GM19467 (cell line): ENCODE results near the gene MOCOS.

Experiments
- ATAC-seq: cut with Tn5 transposase; IDR thresholded peaks from one replicate; pipeline ENCODE4 v1.9.1; 2021; ENCODE audit warnings: mild to moderate bottlenecking, moderate library complexity; ENCODE audit not compliant: unreplicated experiment

Gene MOCOS

DNA sequence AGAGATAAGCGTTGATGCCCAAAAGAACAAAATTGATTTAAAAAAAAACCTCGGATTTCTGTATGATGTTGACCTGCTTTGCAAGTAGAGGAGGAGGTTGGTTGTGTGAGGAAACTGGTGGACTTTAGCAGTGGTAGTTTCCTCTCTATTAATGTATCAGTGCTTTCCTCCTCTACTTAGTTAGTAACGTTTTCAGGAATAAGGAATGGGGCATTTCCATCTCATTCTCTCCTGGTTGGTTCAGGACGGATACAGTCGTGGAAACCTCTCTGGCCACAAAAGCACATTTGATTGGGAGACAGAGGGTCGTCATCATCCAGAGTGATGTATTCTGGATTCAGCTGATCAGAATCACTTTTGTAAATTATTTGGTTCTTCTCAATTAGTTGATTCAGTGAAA is 111.7 kb downstream of the MOCOS start:
- ATAC-seq: no peak

DNA sequence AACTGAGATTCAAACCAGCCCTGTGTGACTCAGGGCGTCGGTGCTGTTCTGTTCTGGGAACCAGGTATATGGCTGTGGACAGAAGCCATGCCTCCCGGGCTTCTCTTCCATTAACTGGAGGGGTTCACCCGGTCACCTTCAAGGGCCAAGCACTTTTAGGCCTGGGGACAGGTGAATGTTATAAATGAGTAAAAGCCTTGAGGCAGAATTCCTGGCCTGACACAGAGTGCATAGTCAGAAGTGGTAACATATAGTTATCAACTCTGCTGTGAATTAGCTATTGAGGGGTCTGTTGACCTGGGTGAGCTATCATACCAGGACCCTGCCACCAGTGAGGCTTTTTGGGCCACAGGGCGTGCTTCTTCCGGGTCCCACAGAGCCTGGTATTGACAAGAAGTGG is 112.9 kb downstream of the MOCOS start:
- no peak for ATAC-seq

DNA sequence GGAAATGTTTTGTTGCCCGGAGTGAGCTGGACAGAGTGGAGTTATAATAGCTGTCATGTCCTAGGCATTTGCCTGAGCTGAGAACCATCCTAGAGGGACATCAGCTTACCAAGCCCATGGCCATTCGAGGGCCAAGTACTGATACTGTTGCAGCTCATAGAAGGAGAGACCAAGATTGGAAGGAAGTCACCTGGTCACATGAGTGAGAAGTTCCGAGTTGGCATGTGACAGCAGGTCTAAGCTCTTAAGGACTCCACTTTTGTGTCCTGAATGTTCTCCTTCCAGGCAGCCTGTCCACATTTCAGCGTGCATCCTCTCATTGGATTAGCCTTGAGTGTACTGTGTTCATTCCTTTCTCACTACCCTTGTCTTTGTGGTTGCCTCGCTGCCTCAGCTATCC is 114.6 kb downstream of the MOCOS start:
- ATAC-seq: no peak

DNA sequence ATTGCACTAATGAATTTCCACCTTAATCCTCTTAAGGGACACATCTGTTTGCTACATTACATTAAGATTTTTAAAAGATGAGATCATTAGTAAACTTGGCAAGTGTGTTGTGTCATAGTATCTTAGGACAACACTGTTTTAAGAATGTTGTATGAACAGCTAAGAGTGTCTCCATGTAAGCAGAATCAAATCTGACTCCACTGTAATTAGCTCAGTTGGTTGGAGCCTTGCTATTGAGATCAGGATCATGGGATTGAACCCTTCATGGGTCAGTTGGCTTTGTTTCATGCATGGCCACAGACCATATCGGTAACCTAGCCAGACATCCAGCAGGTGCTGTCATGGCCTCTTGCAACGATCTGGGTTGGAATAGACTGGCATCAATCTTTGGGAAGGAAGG is 115.4 kb downstream of the MOCOS start:
- no peak for ATAC-seq

DNA sequence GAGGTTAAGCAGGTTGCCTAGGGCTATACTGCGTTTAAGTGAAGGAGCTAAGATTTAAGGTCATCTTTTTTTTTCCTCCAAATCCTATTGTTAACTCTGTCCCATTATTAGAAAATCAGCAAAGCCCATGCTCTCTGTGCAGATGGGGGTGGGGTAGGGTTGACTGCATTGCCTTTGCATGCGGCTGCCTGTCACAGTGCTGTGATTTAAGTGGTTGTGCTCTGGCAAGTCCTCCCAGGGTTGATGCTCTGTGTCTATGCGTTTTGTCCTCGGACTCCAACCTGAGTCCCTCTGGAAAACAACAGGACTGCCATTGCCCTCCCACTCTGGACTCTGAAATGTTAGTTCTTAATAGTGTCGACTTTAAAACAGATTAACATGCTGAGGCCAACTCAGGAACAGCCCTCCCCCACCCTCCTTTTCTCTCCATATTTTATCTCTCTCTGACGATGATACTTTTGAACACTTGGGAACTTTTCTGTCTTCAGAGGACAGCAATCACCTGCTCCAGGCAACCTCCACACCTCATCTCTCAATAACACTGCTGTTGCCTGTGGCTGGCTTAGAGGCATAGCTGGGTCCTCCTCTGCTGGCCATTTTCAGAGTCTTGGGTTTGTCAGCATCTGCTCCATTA is 116.0 kb downstream of the MOCOS start:
- no peak for ATAC-seq

DNA sequence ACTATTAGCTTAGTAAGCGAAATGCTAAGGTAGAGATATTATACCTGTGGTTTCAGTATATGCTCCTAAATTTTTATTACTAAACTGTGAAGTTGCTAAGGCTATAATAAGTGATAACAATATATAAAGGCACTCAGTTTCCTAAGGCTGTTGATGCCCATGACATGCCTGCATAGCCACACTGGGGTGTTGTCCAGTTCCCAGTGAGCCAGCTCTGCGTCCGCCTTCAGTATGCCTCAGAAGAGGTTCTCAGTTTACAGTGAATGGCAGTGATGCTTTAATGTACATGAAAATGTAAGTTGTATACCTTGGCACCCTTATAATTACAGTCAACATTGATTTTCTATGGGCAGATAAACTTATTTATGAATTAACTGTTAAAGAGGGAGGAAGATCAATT is 117.4 kb downstream of the MOCOS start:
- ATAC-seq: no peak

DNA sequence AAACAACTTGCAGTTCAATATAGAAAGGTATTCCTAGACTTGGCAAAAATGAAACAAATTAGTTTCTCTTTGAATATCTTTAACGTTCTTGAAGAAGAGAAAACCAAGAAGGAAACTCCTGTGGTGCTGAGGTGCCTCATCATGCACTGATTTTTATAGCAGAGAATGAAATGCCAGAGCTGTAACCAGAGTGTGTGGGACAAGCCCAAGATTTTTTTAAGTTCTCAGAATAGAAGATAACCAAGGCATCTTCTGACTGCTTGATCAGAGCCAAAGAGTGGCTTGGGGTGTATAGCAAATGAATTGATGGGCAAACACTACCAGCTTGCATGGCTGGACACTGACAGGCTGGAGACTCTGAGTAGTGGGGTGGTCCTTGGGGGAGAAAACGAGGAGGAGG is 118.1 kb downstream of the MOCOS start:
- ATAC-seq: no peak

DNA sequence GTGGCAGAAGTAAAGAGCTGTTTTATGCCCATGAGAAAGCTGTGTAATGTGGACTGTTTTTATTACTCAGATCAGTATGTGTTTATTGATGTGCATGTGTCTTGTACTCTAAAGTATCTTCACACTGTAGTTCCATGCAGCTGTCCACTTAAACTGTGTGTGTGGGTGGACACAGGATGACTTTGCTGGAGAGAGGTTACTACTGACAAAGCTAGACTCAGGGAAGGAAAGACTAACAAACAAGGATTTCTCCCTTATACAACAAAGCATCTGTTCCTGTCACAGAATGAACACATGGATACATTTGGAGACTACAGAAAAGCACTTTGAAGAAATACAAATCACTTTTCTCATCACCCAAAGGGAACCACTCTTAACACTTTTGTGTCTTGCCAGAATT is 120.2 kb downstream of the MOCOS start:
- no peak for ATAC-seq

DNA sequence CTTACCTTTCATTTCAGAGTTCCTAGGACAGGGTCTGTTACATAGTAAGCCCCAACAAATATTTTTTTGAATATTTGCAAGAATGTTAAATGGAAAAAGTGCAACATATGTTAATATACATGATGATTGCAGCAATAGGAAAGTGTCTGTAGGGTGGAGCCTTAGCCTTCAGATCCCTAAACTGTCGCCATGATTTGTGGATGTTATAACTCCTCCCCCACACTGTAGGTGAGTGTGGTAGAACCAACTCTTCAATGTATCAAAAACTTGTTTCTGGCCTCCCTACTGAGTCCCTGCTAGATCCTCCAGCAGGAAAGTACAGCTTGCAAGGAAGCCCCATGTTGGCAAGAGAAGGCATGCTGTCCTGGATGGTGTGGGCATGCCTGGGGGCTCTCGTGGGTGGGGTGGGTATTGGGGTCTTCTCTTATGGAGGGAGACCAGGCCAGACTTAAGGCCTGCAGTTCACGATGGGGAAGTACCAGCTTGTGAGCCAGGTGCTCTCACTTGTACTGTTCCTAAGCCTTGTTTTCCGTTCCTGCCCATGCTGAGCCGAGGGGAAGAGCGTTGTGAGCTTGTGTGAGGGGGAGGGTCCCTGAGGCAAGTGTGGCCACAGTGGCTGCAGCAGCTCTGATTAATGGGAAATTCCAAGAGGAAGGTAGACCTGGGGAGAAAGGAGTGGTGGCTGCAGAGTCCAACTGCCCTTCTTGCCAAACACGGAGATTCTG is 121.6 kb downstream of the MOCOS start:
- ATAC-seq: no peak

DNA sequence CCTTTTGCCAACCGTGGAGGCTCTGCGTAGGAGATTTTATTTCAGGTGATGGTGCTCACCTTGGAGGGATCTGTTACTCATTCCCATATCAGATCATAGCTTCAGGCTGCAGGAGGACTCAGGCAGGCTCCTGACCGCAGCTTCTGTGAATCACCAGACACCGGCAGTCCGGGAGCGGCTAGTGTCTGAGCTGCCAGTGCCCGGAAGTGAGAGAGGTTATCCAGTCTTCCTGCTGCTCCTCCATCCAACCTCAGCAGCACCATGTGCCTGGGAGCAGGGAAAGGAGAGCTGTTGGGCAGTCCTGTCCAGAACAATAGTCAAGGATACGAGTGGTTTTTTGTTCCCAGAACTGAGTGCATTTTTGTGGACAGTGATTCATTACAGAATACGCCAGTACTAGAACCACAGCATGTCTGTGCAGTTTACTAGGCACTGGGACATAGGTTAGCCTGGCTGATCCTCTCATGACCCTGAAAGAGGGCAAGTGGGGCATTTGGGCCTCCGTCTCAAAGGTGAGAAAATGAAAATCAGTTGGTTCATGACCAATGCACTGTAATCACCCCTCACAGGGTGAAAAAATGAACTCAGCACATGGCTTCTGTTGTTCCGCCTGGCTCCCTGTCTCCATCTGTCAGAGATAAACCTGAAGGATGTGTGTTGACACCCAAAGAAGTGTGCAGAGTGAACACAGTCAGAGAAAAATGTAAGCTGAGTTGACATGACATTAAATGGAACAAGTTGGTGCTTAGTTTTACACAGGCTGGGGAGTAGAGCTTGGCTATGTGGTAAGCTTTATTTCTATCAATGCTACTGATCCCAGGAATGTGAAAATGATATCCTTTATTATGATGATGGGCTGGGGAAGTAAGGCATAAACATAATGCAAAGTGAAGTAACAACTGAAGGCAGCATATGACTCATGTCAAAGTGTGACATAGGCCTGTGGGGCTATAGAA is 122.4 kb downstream of the MOCOS start:
- ATAC-seq: no peak

DNA sequence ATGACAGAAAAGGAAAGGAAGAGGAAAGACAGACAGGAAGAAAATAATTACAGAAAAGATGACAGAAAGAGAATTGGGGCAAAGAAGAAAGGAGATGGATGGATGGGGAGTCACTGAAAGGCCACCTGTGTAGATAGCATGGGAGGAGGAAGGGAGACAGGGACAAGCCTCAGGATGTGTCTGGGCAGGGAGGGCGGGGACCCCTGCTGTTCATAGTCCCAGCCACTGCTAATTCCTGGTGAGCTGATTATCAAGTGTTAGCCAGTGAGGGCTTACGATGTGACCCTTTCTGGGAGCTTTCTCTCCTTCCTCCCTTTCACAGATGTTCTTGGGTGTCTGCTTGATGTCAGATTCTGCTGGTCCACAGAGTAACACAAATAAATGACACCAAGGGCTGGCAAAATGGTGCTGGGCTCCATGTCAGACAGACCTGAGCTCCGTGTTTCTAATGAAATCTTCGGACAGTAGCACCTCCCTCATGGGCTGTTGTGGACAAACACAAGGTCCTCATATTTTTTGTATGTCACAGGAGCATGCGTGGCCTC is 123.8 kb downstream of the MOCOS start:
- ATAC-seq: no peak

DNA sequence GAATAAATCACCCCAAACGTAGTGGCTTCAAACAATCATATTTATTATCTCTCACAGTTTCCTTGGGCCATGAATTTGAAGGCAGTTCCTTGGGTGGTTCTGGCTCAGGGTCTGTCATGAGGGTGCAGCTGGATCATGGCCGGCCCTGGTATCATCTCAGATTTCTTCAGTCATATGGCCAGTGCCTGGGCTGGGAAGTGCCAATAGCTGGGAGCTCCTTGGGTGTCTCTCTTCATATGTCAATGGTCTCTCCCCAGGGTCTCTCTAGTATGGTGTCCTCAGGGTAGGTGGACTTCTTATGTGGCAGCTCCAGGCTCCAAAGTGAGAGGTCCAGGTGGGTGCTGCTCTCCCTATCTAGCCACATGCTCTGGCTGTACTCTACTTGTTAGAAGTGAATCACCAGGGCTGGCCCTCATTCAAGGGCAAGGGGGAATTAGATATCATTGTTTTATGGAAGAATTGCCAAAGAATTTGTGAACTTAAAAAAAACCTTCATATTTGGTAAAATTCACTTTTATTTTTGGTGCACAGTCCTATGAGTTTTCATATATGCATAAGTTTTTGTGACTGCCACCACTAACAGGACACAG is 125.6 kb downstream of the MOCOS start:
- ATAC-seq: no peak

DNA sequence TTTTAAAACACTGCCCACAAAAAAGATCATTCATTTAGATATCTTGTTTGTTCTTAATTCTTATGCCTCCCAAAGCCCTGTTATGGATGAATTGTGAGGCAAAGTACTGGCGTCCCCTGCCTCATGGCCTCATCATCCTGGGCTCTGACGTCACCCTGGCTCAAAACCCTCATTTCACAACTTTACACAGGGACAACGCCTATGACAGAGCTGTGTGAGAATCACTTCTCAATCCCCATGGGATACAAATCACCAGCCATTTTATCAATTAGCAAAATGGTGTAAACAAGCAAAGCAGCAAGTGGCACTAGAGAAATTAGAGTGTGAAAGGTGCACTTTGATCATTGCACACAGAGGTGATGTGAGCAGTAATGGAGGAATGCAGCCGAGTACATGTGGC is 126.8 kb downstream of the MOCOS start:
- ATAC-seq: no peak

DNA sequence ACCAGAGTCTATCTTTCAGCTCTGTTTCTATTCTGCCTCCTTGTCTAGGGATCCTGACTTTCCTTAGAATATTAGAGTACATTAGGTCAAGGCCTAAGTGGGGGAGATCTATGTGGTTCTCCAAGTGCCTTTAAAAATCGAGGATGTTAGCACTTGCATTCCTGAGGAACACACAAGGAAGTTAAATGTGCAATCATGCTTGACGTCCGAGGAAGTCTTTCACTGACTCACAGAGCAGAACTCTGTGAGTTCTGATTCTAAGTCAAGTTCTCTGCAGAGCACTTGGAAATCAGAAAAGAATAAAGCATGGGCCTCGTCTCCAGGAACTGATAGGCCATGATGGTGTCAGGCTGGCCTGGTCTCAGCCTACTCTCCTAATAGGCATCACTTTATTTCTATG is 127.5 kb downstream of the MOCOS start:
- no peak for ATAC-seq

DNA sequence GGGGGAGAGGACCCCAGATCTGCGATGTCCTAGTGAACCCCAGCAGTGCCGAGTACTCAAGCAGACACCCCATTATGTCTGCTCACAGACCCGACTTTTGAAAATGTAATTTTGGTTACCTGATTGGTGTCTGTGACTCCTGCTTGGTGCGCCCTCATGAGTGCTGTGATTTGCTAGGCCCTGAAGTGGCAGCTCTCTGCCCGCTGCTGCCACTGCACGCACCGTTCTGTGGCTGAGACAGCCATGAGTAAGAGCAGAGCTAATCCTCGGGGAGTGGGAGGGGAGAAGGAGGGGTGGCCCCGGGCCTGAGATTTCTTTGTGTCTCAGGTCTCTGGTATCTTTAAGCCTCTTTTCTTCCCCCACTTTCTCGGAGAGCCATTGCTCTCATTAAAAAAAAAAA is 128.4 kb downstream of the MOCOS start:
- ATAC-seq: no peak

DNA sequence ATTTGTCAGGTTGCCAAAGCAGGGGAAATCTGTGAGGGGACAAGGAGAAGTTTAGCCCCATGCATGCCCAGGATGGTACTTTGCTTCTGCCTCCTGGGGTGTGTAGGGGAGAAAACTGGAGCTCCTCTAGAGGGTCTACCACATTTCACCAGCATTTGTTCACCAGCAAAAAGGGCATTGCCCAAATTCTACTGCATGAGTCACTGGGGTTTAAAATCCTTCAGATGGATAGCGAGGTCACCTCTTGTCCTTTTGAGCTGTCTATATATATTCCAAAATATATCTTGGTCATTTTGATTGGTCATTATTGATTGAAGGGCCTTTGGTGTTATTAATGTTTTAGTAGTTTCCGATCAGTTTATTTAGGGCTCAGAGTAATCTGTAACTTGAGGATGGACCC is 128.9 kb downstream of the MOCOS start:
- ATAC-seq: no peak
